HEK293 (cell line): Measurements from ENCODE around the gene MERTK.
A peak's percentile ranks its signal among the peaks of the same experiment; 100 is the strongest.

Experiments
- BCL11B ChIP-seq: fragments of 450-650 bp; formaldehyde crosslinking; IDR thresholded peaks from 2 replicates; pipeline ENCODE4 v1.5.1; 2016; ENCODE audit warnings: low read depth, missing biosample characterization, missing genetic modification characterization
- EGR2 ChIP-seq: fragments of 450-650 bp; formaldehyde crosslinking; IDR thresholded peaks from 2 replicates; pipeline ENCODE4 v1.5.1; 2016; ENCODE audit warnings: low read depth, missing biosample characterization, missing genetic modification characterization
- FEZF1 ChIP-seq: fragments of 450-650 bp; formaldehyde crosslinking; IDR thresholded peaks from 2 replicates; pipeline ENCODE4 v1.5.1; 2016; ENCODE audit warnings: missing biosample characterization, missing genetic modification characterization
- GLI2 ChIP-seq: fragments of 450-650 bp; formaldehyde crosslinking; IDR thresholded peaks from 2 replicates; pipeline ENCODE4; 2017; ENCODE audit warnings: missing biosample characterization, missing genetic modification characterization, low read depth, borderline replicate concordance
- GLIS1 ChIP-seq: fragments of 450-650 bp; formaldehyde crosslinking; IDR thresholded peaks from 2 replicates; pipeline ENCODE4 v1.5.1; 2016; ENCODE audit warnings: missing biosample characterization, missing genetic modification characterization
- HOXC10 ChIP-seq: sonication (generic); formaldehyde crosslinking; IDR thresholded peaks from 2 replicates; pipeline ENCODE4 v1.8.1; 2023; ENCODE audit warnings: mild to moderate bottlenecking, missing genetic modification reagents
- KLF1 ChIP-seq: fragments of 450-650 bp; formaldehyde crosslinking; IDR thresholded peaks from 2 replicates; pipeline ENCODE4 v1.5.1; 2016; ENCODE audit warnings: missing biosample characterization, missing genetic modification characterization
- KLF10 ChIP-seq: fragments of 450-650 bp; IDR thresholded peaks from 2 replicates; pipeline ENCODE4 v1.5.1; 2018; ENCODE audit warnings: missing biosample characterization, mild to moderate bottlenecking, missing genetic modification characterization
- MYNN ChIP-seq: fragments of 450-650 bp; formaldehyde crosslinking; IDR thresholded peaks from 2 replicates; pipeline ENCODE4 v1.5.1; 2016; ENCODE audit warnings: missing biosample characterization, missing genetic modification characterization, borderline replicate concordance
- PRDM1 ChIP-seq: fragments of 450-650 bp; formaldehyde crosslinking; IDR thresholded peaks from 2 replicates; pipeline ENCODE4; 2016; ENCODE audit warnings: missing biosample characterization, missing genetic modification characterization
- SP2 ChIP-seq: fragments of 450-650 bp; formaldehyde crosslinking; IDR thresholded peaks from 2 replicates; pipeline ENCODE4 v1.5.1; 2016; ENCODE audit warnings: missing biosample characterization, missing genetic modification characterization
- TCF7L2 ChIP-seq: IDR thresholded peaks from 2 replicates; pipeline ENCODE4 v1.6.1; 2011; ENCODE audit warnings: low read depth, mild to moderate bottlenecking, inconsistent platforms, low read length, moderate library complexity, borderline replicate concordance
- ZBTB11 ChIP-seq: fragments of 450-650 bp; formaldehyde crosslinking; conservative IDR thresholded peaks from 2 replicates; pipeline ENCODE4 v1.5.1; 2016; ENCODE audit warnings: low read depth, missing biosample characterization, missing genetic modification characterization
- ZBTB20 ChIP-seq: fragments of 450-650 bp; formaldehyde crosslinking; IDR thresholded peaks from 2 replicates; pipeline ENCODE4 v1.5.1; 2016; ENCODE audit warnings: missing biosample characterization, missing genetic modification characterization
- ZBTB49 ChIP-seq: fragments of 450-650 bp; formaldehyde crosslinking; IDR thresholded peaks from 2 replicates; pipeline ENCODE4 v1.5.1; 2016; ENCODE audit warnings: missing biosample characterization, missing genetic modification characterization, low read depth
- ZBTB8A ChIP-seq: fragments of 450-650 bp; formaldehyde crosslinking; IDR thresholded peaks from 2 replicates; pipeline ENCODE4 v1.5.1; 2016; ENCODE audit warnings: missing biosample characterization, missing genetic modification characterization
- ZEB2 ChIP-seq: fragments of 450-650 bp; formaldehyde crosslinking; IDR thresholded peaks from 2 replicates; pipeline ENCODE4 v1.5.1; 2016; ENCODE audit warnings: missing biosample characterization, missing genetic modification characterization
- ZFP69B ChIP-seq: fragments of 450-650 bp; formaldehyde crosslinking; IDR thresholded peaks from 2 replicates; pipeline ENCODE4 v1.5.1; 2016; ENCODE audit warnings: missing biosample characterization, missing genetic modification characterization
- ZIC2 ChIP-seq: fragments of 450-650 bp; formaldehyde crosslinking; IDR thresholded peaks from 2 replicates; pipeline ENCODE4 v1.5.1; 2016; ENCODE audit warnings: missing biosample characterization, missing genetic modification characterization
- ZNF157 ChIP-seq: fragments of 450-650 bp; formaldehyde crosslinking; IDR thresholded peaks from 2 replicates; pipeline ENCODE4 v1.5.1; 2016; ENCODE audit warnings: missing biosample characterization, missing genetic modification characterization
- ZNF184 ChIP-seq: fragments of 450-650 bp; IDR thresholded peaks from 2 replicates; pipeline ENCODE4 v1.5.1; 2018; ENCODE audit warnings: missing biosample characterization, mild to moderate bottlenecking, missing genetic modification characterization
- ZNF19 ChIP-seq: fragments of 450-650 bp; formaldehyde crosslinking; IDR thresholded peaks from 2 replicates; pipeline ENCODE4; 2016; ENCODE audit warnings: missing biosample characterization, missing genetic modification characterization, low read depth
- ZNF274 ChIP-seq, 2 experiments: fragments of 200-500 bp in 1 of 2; fragments of 450-650 bp in 1 of 2; sonication (Bioruptor generic) in 1 of 2; formaldehyde crosslinking in 1 of 2; IDR thresholded peaks; 2 replicates each; pipeline versions ENCODE4 v1.5.1 to v1.6.1; 2014 to 2016; ENCODE audit warnings: borderline replicate concordance in 1 of 2, inconsistent platforms in 1 of 2, low read length in 1 of 2, missing biosample characterization in 1 of 2, missing genetic modification characterization in 1 of 2
- ZNF341 ChIP-seq: fragments of 450-650 bp; formaldehyde crosslinking; IDR thresholded peaks from 2 replicates; pipeline ENCODE4; 2016; ENCODE audit warnings: low read depth, missing biosample characterization, missing genetic modification characterization
- ZNF404 ChIP-seq: fragments of 450-650 bp; formaldehyde crosslinking; IDR thresholded peaks from 2 replicates; pipeline ENCODE4 v1.5.1; 2017; ENCODE audit warnings: missing biosample characterization, missing genetic modification characterization
- ZNF473 ChIP-seq: fragments of 450-650 bp; formaldehyde crosslinking; IDR thresholded peaks from 2 replicates; pipeline ENCODE4 v1.5.1; 2017; ENCODE audit warnings: missing biosample characterization, missing genetic modification characterization
- ZNF510 ChIP-seq: fragments of 450-650 bp; formaldehyde crosslinking; IDR thresholded peaks from 2 replicates; pipeline ENCODE4 v1.5.1; 2018; ENCODE audit warnings: mild to moderate bottlenecking, missing genetic modification characterization, missing biosample characterization; ENCODE audit not compliant: insufficient replicate concordance
- ZNF521 ChIP-seq: fragments of 450-650 bp; formaldehyde crosslinking; IDR thresholded peaks from 2 replicates; pipeline ENCODE4 v1.5.1; 2017; ENCODE audit warnings: missing biosample characterization, mild to moderate bottlenecking, missing genetic modification characterization
- ZNF529 ChIP-seq: fragments of 450-650 bp; formaldehyde crosslinking; IDR thresholded peaks from 2 replicates; pipeline ENCODE4 v1.5.1; 2017; ENCODE audit warnings: missing genetic modification characterization, missing biosample characterization; ENCODE audit not compliant: insufficient replicate concordance
- ZNF621 ChIP-seq: fragments of 450-650 bp; formaldehyde crosslinking; IDR thresholded peaks from 2 replicates; pipeline ENCODE4 v1.5.1; 2017; ENCODE audit warnings: missing biosample characterization, missing genetic modification characterization
- ZNF624 ChIP-seq: fragments of 450-650 bp; formaldehyde crosslinking; IDR thresholded peaks from 2 replicates; pipeline ENCODE4 v1.5.1; 2017; ENCODE audit warnings: missing biosample characterization, missing genetic modification characterization
- ZNF629 ChIP-seq: fragments of 450-650 bp; formaldehyde crosslinking; IDR thresholded peaks from 2 replicates; pipeline ENCODE4 v1.5.1; 2017; ENCODE audit warnings: missing biosample characterization, missing genetic modification characterization
- ZNF664 ChIP-seq: fragments of 450-650 bp; formaldehyde crosslinking; IDR thresholded peaks from 2 replicates; pipeline ENCODE4 v1.5.1; 2016; ENCODE audit warnings: missing biosample characterization, missing genetic modification characterization
- ZNF704 ChIP-seq: fragments of 450-650 bp; formaldehyde crosslinking; IDR thresholded peaks from 2 replicates; pipeline ENCODE4 v1.5.1; 2016; ENCODE audit warnings: missing biosample characterization, missing genetic modification characterization
- ZNF785 ChIP-seq: fragments of 450-650 bp; formaldehyde crosslinking; IDR thresholded peaks from 2 replicates; pipeline ENCODE4 v1.5.1; 2016; ENCODE audit warnings: missing biosample characterization, missing genetic modification characterization
- ZNF792 ChIP-seq: fragments of 450-650 bp; formaldehyde crosslinking; IDR thresholded peaks from 2 replicates; pipeline ENCODE4 v1.5.1; 2016; ENCODE audit warnings: missing biosample characterization, missing genetic modification characterization
- ZSCAN30 ChIP-seq: fragments of 450-650 bp; IDR thresholded peaks from 2 replicates; pipeline ENCODE4 v1.5.1; 2018; ENCODE audit warnings: missing biosample characterization, mild to moderate bottlenecking, missing genetic modification characterization, moderate library complexity

MERTK gene

GRCh38 chr2:111918383-111918806, 20.0 kb downstream of the MERTK start (continued):
- TF ChIP-seq TCF7L2 (no peak), ZNF792 (tag by site-specific recombination) (peak; percentile 62; the same call in 1 of the 2 replicates), ZIC2 (no peak), ZBTB11 (no peak), ZNF184 (tag by site-specific recombination) (peak; percentile 88), FEZF1 (tag by site-specific recombination) (no peak), ZBTB8A (tag by site-specific recombination) (peak; percentile 45; the same call in 1 of the 2 replicates), GLI2 (tag by site-specific recombination) (no peak), ZBTB49 (tag by site-specific recombination) (no peak), ZNF629 (tag by site-specific recombination) (peak; percentile 53; the same call in 1 of the 2 replicates), ZNF473 (no peak), SP2 (tag by site-specific recombination) (no peak), KLF1 (tag by site-specific recombination) (no peak), ZNF704 (tag by site-specific recombination) (no peak), KLF10 (peak; percentile 58; the same call in 1 of the 2 replicates), MYNN (no peak), ZNF19 (tag by site-specific recombination) (no peak), ZNF664 (tag by site-specific recombination) (no peak), ZFP69B (tag by site-specific recombination) (no peak), ZBTB20 (tag by site-specific recombination) (no peak), ZNF510 (tag by site-specific recombination) (no peak), ZEB2 (tag by site-specific recombination) (peak; percentile 67), ZNF521 (no peak), ZNF785 (tag by site-specific recombination) (no peak), ZNF157 (tag by site-specific recombination) (no peak), EGR2 (tag by site-specific recombination) (no peak), GLIS1 (no peak), ZNF621 (tag by site-specific recombination) (no peak), BCL11B (no peak), PRDM1 (tag by site-specific recombination) (no peak), ZNF404 (tag by site-specific recombination) (no peak), ZSCAN30 (tag by site-specific recombination) (no peak), ZNF529 (tag by site-specific recombination) (no peak), ZNF341 (tag by site-specific recombination) (no peak), ZNF624 (tag by site-specific recombination) (no peak), HOXC10 (CRISPR knock-in tag) (no peak), ZNF274 (IDR thresholded peaks at IDR 0.05; ENCODE audit: low read length) (no peak), ZNF274 (tag by site-specific recombination; IDR thresholded peaks at IDR 0.05; ENCODE audit: borderline replicate concordance) (no peak)
